ENCODE measurements around the gene ZNF783.
"Not testable (repeated sequence)": the region's sequence is repeated elsewhere in the genome, so short reads cannot be mapped to it uniquely, and the experiment has no call there.

The ZNF783 gene

GRCh38 chr7:149329766-149330334 is 67.9 kb downstream of the ZNF783 start:
- no peaks in the 10 kb centered on the region for H3F3A ChIP-seq (ENCODE audit: control insufficient read depth, insufficient read depth)
- TF ChIP-seq CTCF (IDR thresholded peaks at IDR 0.05; ENCODE audit: low read depth, low read length, poor library complexity, severe bottlenecking) (no peak), EZH2phosphoT487 (IDR thresholded peaks at IDR 0.05; ENCODE audit: borderline replicate concordance, low read length) (no peak)
- no peaks in the 10 kb centered on the region for H3K79me2 ChIP-seq (ENCODE audit: control insufficient read depth, low read length)
- no peaks in the 10 kb centered on the region for H3K9me2 ChIP-seq (replicated peaks; ENCODE audit: control insufficient read depth, low read length)
- H3K4me1 ChIP-seq (ENCODE audit: control insufficient read depth, low read length) = no peaks in the 10 kb centered on the region
- no peaks in the 10 kb centered on the region for H4K20me1 ChIP-seq (ENCODE audit: control insufficient read depth, insufficient read depth, low read depth, low read length)
- H3K4me3 ChIP-seq (ENCODE audit: low read length) = no peak overlapping the region
- no peaks in the 10 kb centered on the region for H3K36me3 ChIP-seq (ENCODE audit: control insufficient read depth, low read length)
- H3K27ac ChIP-seq (ENCODE audit: low read depth, low read length) = no peak overlapping the region
- H3K9me3 ChIP-seq (ENCODE audit: control insufficient read depth, insufficient read depth, low read length) = peaks cover 7% of the 10 kb centered on the region; the same call in 1 of the 2 replicates
- no peak overlapping the region for H3K4me2 ChIP-seq (ENCODE audit: low read length)
- H3K27me3 ChIP-seq (ENCODE audit: control insufficient read depth, low read length) = 0 out of 2 replicates have a peak, but pooled peaks cover 5% of the 10 kb centered on the region

- Histone ChIP-seq H3K4me2 (ENCODE audit: low read length) (no peak overlapping the region), H3K79me2 (ENCODE audit: control insufficient read depth, low read length) (no peaks in the 10 kb centered on the region), H3K4me1 (ENCODE audit: control insufficient read depth, low read length) (no peaks in the 10 kb centered on the region), H3K27ac (ENCODE audit: low read depth, low read length) (no peak overlapping the region), H4K20me1 (ENCODE audit: control insufficient read depth, insufficient read depth, low read depth, low read length) (no peaks in the 10 kb centered on the region), H3F3A (ENCODE audit: control insufficient read depth, insufficient read depth) (no peaks in the 10 kb centered on the region), H3K4me3 (ENCODE audit: low read length) (no peak overlapping the region), H3K9me3 (ENCODE audit: control insufficient read depth, insufficient read depth, low read length) (no peaks in the 10 kb centered on the region), H3K9me2 (replicated peaks; ENCODE audit: control insufficient read depth, low read length) (no peaks in the 10 kb centered on the region), H3K27me3 (ENCODE audit: control insufficient read depth, low read length) (0 out of 2 replicates have a peak, but pooled peaks cover 5% of the 10 kb centered on the region), H3K36me3 (ENCODE audit: control insufficient read depth, low read length) (no peaks in the 10 kb centered on the region)
- no peak for TF ChIP-seq CTCF (IDR thresholded peaks at IDR 0.05; ENCODE audit: low read depth, low read length, poor library complexity, severe bottlenecking)
- TF ChIP-seq EZH2phosphoT487 (IDR thresholded peaks at IDR 0.05; ENCODE audit: borderline replicate concordance, low read length) = no peak
Observed at GRCh38 chr7:149330914-149331567, 69.0 kb downstream of the ZNF783 start.

- not testable (repeated sequence) for H3K4me3 ChIP-seq (ENCODE audit: low read length); H3K27ac ChIP-seq (ENCODE audit: low read depth, low read length); H3K9me2 ChIP-seq (replicated peaks; ENCODE audit: control insufficient read depth, low read length); H3K79me2 ChIP-seq (ENCODE audit: control insufficient read depth, low read length); H3K36me3 ChIP-seq (ENCODE audit: control insufficient read depth, low read length); H3F3A ChIP-seq (ENCODE audit: control insufficient read depth, insufficient read depth); H3K9me3 ChIP-seq (ENCODE audit: control insufficient read depth, insufficient read depth, low read length); H3K4me1 ChIP-seq (ENCODE audit: control insufficient read depth, low read length); H4K20me1 ChIP-seq (ENCODE audit: control insufficient read depth, insufficient read depth, low read depth, low read length); H3K27me3 ChIP-seq (ENCODE audit: control insufficient read depth, low read length); H3K4me2 ChIP-seq (ENCODE audit: low read length)
Observed at GRCh38 chr7:149332602-149333320, 70.8 kb downstream of the ZNF783 start.

GRCh38 chr7:149333321-149333717 is 71.3 kb downstream of the ZNF783 start:
- Histone ChIP-seq H4K20me1 (ENCODE audit: control insufficient read depth, insufficient read depth, low read depth, low read length) (no peaks in the 10 kb centered on the region), H3K27me3 (ENCODE audit: control insufficient read depth, low read length) (0 out of 2 replicates have a peak, but pooled peaks cover 5% of the 10 kb centered on the region), H3K9me3 (ENCODE audit: control insufficient read depth, insufficient read depth, low read length) (no peaks in the 10 kb centered on the region), H3K9me2 (replicated peaks; ENCODE audit: control insufficient read depth, low read length) (no peaks in the 10 kb centered on the region), H3K27ac (ENCODE audit: low read depth, low read length) (no peak overlapping the region), H3K4me1 (ENCODE audit: control insufficient read depth, low read length) (no peaks in the 10 kb centered on the region), H3K79me2 (ENCODE audit: control insufficient read depth, low read length) (no peaks in the 10 kb centered on the region), H3K4me2 (ENCODE audit: low read length) (no peak overlapping the region), H3K4me3 (ENCODE audit: low read length) (no peak overlapping the region), H3F3A (ENCODE audit: control insufficient read depth, insufficient read depth) (no peaks in the 10 kb centered on the region), H3K36me3 (ENCODE audit: control insufficient read depth, low read length) (no peaks in the 10 kb centered on the region)
- TF ChIP-seq CTCF (IDR thresholded peaks at IDR 0.05; ENCODE audit: low read depth, low read length, poor library complexity, severe bottlenecking) = no peak
- TF ChIP-seq EZH2phosphoT487 (IDR thresholded peaks at IDR 0.05; ENCODE audit: borderline replicate concordance, low read length) = no peak
